HS-5 (cell line): ENCODE measurements around the gene BSN.

Source experiments
- DNase-seq: peaks from one replicate; pipeline ENCODE4 v3.0.0-alpha.2; 2012; ENCODE audit warnings: low read depth

Gene BSN

GRCh38 chr3:49717959-49718857 lies 163.9 kb downstream of the BSN start:
- no peak for DNase-seq

GRCh38 chr3:49718858-49719213 lies 164.6 kb downstream of the BSN start:
- DNase-seq = no peak

- DNase-seq = no peak
Measured at GRCh38 chr3:49719214-49719884, 165.1 kb downstream of the BSN start, which contains the start of gene AMIGO3. Gene AMIGO3, minus strand, starts transcription at chr3:49719684. Its CDS starts 219 bp downstream, at chr3:49719465.
